Measurements from ENCODE around the gene MSI2.

DNA sequence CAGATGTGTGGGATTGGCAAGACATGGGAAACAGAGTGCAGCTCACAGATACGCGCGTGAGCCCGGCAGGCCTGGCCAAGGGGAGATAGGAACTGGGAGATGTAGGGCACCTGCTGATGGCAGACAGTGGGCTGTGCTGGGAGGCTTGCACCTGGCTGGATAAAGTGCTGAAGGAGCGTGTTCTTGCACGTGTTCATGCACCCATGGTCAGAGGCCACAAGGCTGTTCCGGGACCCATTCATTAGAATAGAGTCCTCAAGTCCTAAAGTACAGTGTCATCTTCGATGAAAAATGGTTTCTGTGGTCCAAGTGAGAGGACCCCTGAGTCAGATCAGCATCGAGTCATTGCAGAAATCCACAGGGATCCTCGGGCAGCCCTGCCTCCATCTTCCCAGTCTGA is 252.3 kb downstream of the MSI2 start:
- TF ChIP-seq, protein P1, sequence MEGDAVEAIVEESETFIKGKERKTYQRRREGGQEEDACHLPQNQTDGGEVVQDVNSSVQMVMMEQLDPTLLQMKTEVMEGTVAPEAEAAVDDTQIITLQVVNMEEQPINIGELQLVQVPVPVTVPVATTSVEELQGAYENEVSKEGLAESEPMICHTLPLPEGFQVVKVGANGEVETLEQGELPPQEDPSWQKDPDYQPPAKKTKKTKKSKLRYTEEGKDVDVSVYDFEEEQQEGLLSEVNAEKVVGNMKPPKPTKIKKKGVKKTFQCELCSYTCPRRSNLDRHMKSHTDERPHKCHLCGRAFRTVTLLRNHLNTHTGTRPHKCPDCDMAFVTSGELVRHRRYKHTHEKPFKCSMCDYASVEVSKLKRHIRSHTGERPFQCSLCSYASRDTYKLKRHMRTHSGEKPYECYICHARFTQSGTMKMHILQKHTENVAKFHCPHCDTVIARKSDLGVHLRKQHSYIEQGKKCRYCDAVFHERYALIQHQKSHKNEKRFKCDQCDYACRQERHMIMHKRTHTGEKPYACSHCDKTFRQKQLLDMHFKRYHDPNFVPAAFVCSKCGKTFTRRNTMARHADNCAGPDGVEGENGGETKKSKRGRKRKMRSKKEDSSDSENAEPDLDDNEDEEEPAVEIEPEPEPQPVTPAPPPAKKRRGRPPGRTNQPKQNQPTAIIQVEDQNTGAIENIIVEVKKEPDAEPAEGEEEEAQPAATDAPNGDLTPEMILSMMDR (IDR thresholded peaks at IDR 0.05 in 2 of 3, conservative IDR thresholded peaks at IDR 0.05 in 1 of 3; ENCODE audit: insufficient read depth in 2 of 3, low read depth in 1 of 3, low read length in 3 of 3) = no peak
- no peak for TF ChIP-seq TCF7 (IDR thresholded peaks at IDR 0.05; ENCODE audit: borderline replicate concordance)

Measured in K562 (cell line).